ENCODE results near the gene PPP1R18.
"Not testable (repeated sequence)": the region's sequence is repeated elsewhere in the genome, so short reads cannot be mapped to it uniquely, and the experiment has no call there.

PPP1R18 gene

GRCh38 chr6:30666300-30666699, 20.1 kb downstream of the PPP1R18 start:
- ATAC-seq = peak; percentile 90
- DNase-seq = peak; percentile 77

- no peak for DNase-seq
- no peak for ATAC-seq
These were observed 21.3 kb downstream of the PPP1R18 start for GRCh38 chr6:30664994-30665767.

GRCh38 chr6:30657922-30658321, 28.5 kb downstream of the PPP1R18 start:
- ATAC-seq = not testable (repeated sequence)

GRCh38 chr6:30657454-30657853, 29.0 kb downstream of the PPP1R18 start:
- no peak for DNase-seq
- no peak for ATAC-seq

More at GRCh38 chr6:30657922-30658321, 28.5 kb downstream of the PPP1R18 start:
- not testable (repeated sequence) for DNase-seq

GRCh38 chr6:30656513-30656912, 29.9 kb downstream of the PPP1R18 start:
- ATAC-seq = no peak
- DNase-seq = no peak

GRCh38 chr6:30655743-30656094, 30.7 kb downstream of the PPP1R18 start:
- ATAC-seq (no peak), DNase-seq (no peak)

GRCh38 chr6:30654798-30655742, 31.4 kb downstream of the PPP1R18 start:
- DNase-seq (no peak), ATAC-seq (no peak)

GRCh38 chr6:30651143-30651542, 35.3 kb downstream of the PPP1R18 start:
- no peak for ATAC-seq
- DNase-seq = no peak

- ATAC-seq (peak; percentile 81), DNase-seq (peak; percentile 84)
These were observed 39.0 kb downstream of the PPP1R18 start for GRCh38 chr6:30647242-30648116.

GRCh38 chr6:30646450-30647241, 39.8 kb downstream of the PPP1R18 start, which contains the start of gene C6orf136:
Gene C6orf136, plus strand, starts transcription at chr6:30647133. Its CDS starts 99 bp downstream, at chr6:30647232.
- ATAC-seq (peak; percentile 79), DNase-seq (peak; percentile 94)

GRCh38 chr6:30645989-30646388, 40.5 kb downstream of the PPP1R18 start:
- ATAC-seq (no peak), DNase-seq (no peak)

- DNase-seq = no peak
- ATAC-seq = no peak
These were observed 41.7 kb downstream of the PPP1R18 start for GRCh38 chr6:30644769-30645168.

GRCh38 chr6:30643656-30644055, 42.8 kb downstream of the PPP1R18 start:
- DNase-seq (no peak), ATAC-seq (no peak)

GRCh38 chr6:30641048-30641447, 45.4 kb downstream of the PPP1R18 start:
- ATAC-seq = no peak
- no peak for DNase-seq

- ATAC-seq (peak; percentile 58), DNase-seq (no peak)
These were observed 46.0 kb downstream of the PPP1R18 start for GRCh38 chr6:30640481-30640880.

GRCh38 chr6:30635834-30636233, 50.6 kb downstream of the PPP1R18 start:
- DNase-seq = no peak
- ATAC-seq = no peak

GRCh38 chr6:30626484-30627366, 59.7 kb downstream of the PPP1R18 start, which contains the start of gene ATAT1:
Gene ATAT1, plus strand, starts transcription at chr6:30626874.
- DNase-seq (peak; percentile 91), ATAC-seq (peak; percentile 97)
